Activated CD4-positive, alpha-beta T cell treated with anti-CD3 and anti-CD28 coated beads, Interleukin-2, amount 50 U/mL, for 16 hours (primary cell): ENCODE results near the gene AVEN.

Experiments
- DNase-seq: peaks from one replicate; pipeline ENCODE4 v3.0.0-alpha.2; 2020

AVEN gene

GRCh38 chr15:33908406-33908805 lies 130.6 kb downstream of the AVEN start:
- no peak for DNase-seq

- no peak for DNase-seq
Measured at GRCh38 chr15:33907326-33907725, 131.7 kb downstream of the AVEN start.

GRCh38 chr15:33903661-33904060 lies 135.3 kb downstream of the AVEN start:
- no peak for DNase-seq

GRCh38 chr15:33902043-33902442 lies 137.0 kb downstream of the AVEN start:
- no peak for DNase-seq

GRCh38 chr15:33894193-33894592 lies 144.8 kb downstream of the AVEN start:
- DNase-seq = no peak

GRCh38 chr15:33888176-33888575 lies 150.8 kb downstream of the AVEN start:
- no peak for DNase-seq

GRCh38 chr15:33882921-33883320 lies 156.1 kb downstream of the AVEN start:
- DNase-seq = no peak

GRCh38 chr15:33874156-33874555 lies 164.8 kb downstream of the AVEN start:
- DNase-seq = no peak

GRCh38 chr15:33872416-33873106 lies 166.4 kb downstream of the AVEN start:
- no peak for DNase-seq

GRCh38 chr15:33871980-33872379 lies 167.0 kb downstream of the AVEN start:
- no peak for DNase-seq

GRCh38 chr15:33866101-33866737 lies 172.8 kb downstream of the AVEN start:
- DNase-seq = no peak

GRCh38 chr15:33865416-33865815 lies 173.6 kb downstream of the AVEN start:
- no peak for DNase-seq

- no peak for DNase-seq
Measured at GRCh38 chr15:33864360-33865075, 174.5 kb downstream of the AVEN start.

- DNase-seq = no peak
Measured at GRCh38 chr15:33860754-33861153, 178.2 kb downstream of the AVEN start.

- no peak for DNase-seq
Measured at GRCh38 chr15:33859992-33860545, 178.9 kb downstream of the AVEN start.

GRCh38 chr15:33858836-33859235 lies 180.2 kb downstream of the AVEN start:
- DNase-seq = no peak

- no peak for DNase-seq
Measured at GRCh38 chr15:33857726-33858125, 181.3 kb downstream of the AVEN start.

- DNase-seq = no peak
Measured at GRCh38 chr15:33852570-33852969, 186.4 kb downstream of the AVEN start.

GRCh38 chr15:33852094-33852493 lies 186.9 kb downstream of the AVEN start:
- no peak for DNase-seq

- no peak for DNase-seq
Measured at GRCh38 chr15:33851079-33851478, 187.9 kb downstream of the AVEN start.

GRCh38 chr15:33848011-33848410 lies 191.0 kb downstream of the AVEN start:
- DNase-seq = no peak

- DNase-seq = no peak
Measured at GRCh38 chr15:33846862-33847261, 192.1 kb downstream of the AVEN start.

- DNase-seq = no peak
Measured at GRCh38 chr15:33846142-33846541, 192.9 kb downstream of the AVEN start.

- DNase-seq = no peak
Measured at GRCh38 chr15:33844597-33844996, 194.4 kb downstream of the AVEN start.
